Measurements from ENCODE around the gene PCED1B.
A peak's percentile ranks its signal among the peaks of the same experiment; 100 is the strongest.

Gene PCED1B

GRCh38 chr12:47110011-47110541 is 30.7 kb downstream of the PCED1B start:
- Histone ChIP-seq H3K27me3 (ENCODE audit: insufficient read depth, low read length, poor library complexity) (no peaks in the 10 kb centered on the region), H3K18ac (ENCODE audit: low read length) (no peak overlapping the region), H3K23ac (ENCODE audit: low read length) (no peak overlapping the region), H3K27ac (ENCODE audit: low read depth, low read length) (no peak overlapping the region), H2BK5ac (ENCODE audit: low read length) (no peak overlapping the region), H3K4me2 (ENCODE audit: low read length) (no peak overlapping the region), H4K8ac (ENCODE audit: low read depth, low read length) (no peak overlapping the region), H3K36me3 (ENCODE audit: control insufficient read depth, insufficient read depth, low read length) (no peaks in the 10 kb centered on the region), H3K9ac (ENCODE audit: low read length) (no peak overlapping the region), H2BK15ac (replicated peaks; ENCODE audit: low read depth) (no peak overlapping the region), H2BK120ac (ENCODE audit: low read depth, low read length) (no peak overlapping the region), H3K4me1 (ENCODE audit: control insufficient read depth, low read depth, low read length) (peaks cover 3% of the 10 kb centered on the region), H4K5ac (ENCODE audit: low read length) (no peak overlapping the region), H3K56ac (ENCODE audit: low read length) (no peak overlapping the region), H3K4ac (ENCODE audit: low read depth, low read length) (no peak overlapping the region), H3K79me1 (ENCODE audit: low read length) (no peaks in the 10 kb centered on the region), H2AK5ac (ENCODE audit: low read length) (no peak overlapping the region), H3K79me2 (ENCODE audit: control insufficient read depth, insufficient read depth, low read length) (no peaks in the 10 kb centered on the region), H3K4me3 (ENCODE audit: low read length) (no peak overlapping the region)
- WGBS (ENCODE audit: extremely low coverage, insufficient coverage, low lambda C conversion rate), result no CpG with 5 or more reads among the region's 2 CpGs
- no peak for DNase-seq

- H3K18ac ChIP-seq (ENCODE audit: low read length), result peak overlapping the region; percentile 64
- H2BK120ac ChIP-seq (ENCODE audit: low read depth, low read length), result no peak overlapping the region
- no peak overlapping the region for H3K27ac ChIP-seq (ENCODE audit: low read depth, low read length)
- H3K23ac ChIP-seq (ENCODE audit: low read length), result no peak overlapping the region
- no peak overlapping the region for H3K4me3 ChIP-seq (ENCODE audit: low read length)
- no peak overlapping the region for H4K5ac ChIP-seq (ENCODE audit: low read length)
- H3K36me3 ChIP-seq (ENCODE audit: control insufficient read depth, insufficient read depth, low read length), result no peaks in the 10 kb centered on the region
- no peaks in the 10 kb centered on the region for H3K79me1 ChIP-seq (ENCODE audit: low read length)
- H3K4ac ChIP-seq (ENCODE audit: low read depth, low read length), result no peak overlapping the region
- H3K9ac ChIP-seq (ENCODE audit: low read length), result no peak overlapping the region
- no peak overlapping the region for H2BK15ac ChIP-seq (replicated peaks; ENCODE audit: low read depth)
- DNase-seq, result no peak
- H3K4me2 ChIP-seq (ENCODE audit: low read length), result no peak overlapping the region
- no peak overlapping the region for H2BK5ac ChIP-seq (ENCODE audit: low read length)
- H2AK5ac ChIP-seq (ENCODE audit: low read length), result no peak overlapping the region
- H3K4me1 ChIP-seq (ENCODE audit: control insufficient read depth, low read depth, low read length), result peaks cover 3% of the 10 kb centered on the region
- WGBS (ENCODE audit: extremely low coverage, insufficient coverage, low lambda C conversion rate), result no CpG with 5 or more reads among the region's 2 CpGs
- H3K79me2 ChIP-seq (ENCODE audit: control insufficient read depth, insufficient read depth, low read length), result no peaks in the 10 kb centered on the region
- no peak overlapping the region for H4K8ac ChIP-seq (ENCODE audit: low read depth, low read length)
- H3K56ac ChIP-seq (ENCODE audit: low read length), result no peak overlapping the region
- H3K27me3 ChIP-seq (ENCODE audit: insufficient read depth, low read length, poor library complexity), result no peaks in the 10 kb centered on the region
Observed at GRCh38 chr12:47110718-47111391, 31.4 kb downstream of the PCED1B start.

- Histone ChIP-seq H3K9ac (ENCODE audit: low read length) (no peak overlapping the region), H3K4me3 (ENCODE audit: low read length) (no peak overlapping the region), H2AK5ac (ENCODE audit: low read length) (no peak overlapping the region), H3K27me3 (ENCODE audit: insufficient read depth, low read length, poor library complexity) (no peaks in the 10 kb centered on the region), H3K79me1 (ENCODE audit: low read length) (no peaks in the 10 kb centered on the region), H4K8ac (ENCODE audit: low read depth, low read length) (no peak overlapping the region), H3K56ac (ENCODE audit: low read length) (no peak overlapping the region), H2BK5ac (ENCODE audit: low read length) (no peak overlapping the region), H4K5ac (ENCODE audit: low read length) (no peak overlapping the region), H3K36me3 (ENCODE audit: control insufficient read depth, insufficient read depth, low read length) (no peaks in the 10 kb centered on the region), H3K18ac (ENCODE audit: low read length) (no peak overlapping the region), H3K23ac (ENCODE audit: low read length) (no peak overlapping the region), H2BK15ac (replicated peaks; ENCODE audit: low read depth) (no peak overlapping the region), H3K4me2 (ENCODE audit: low read length) (no peak overlapping the region), H3K4me1 (ENCODE audit: control insufficient read depth, low read depth, low read length) (peaks cover 3% of the 10 kb centered on the region), H2BK120ac (ENCODE audit: low read depth, low read length) (no peak overlapping the region), H3K27ac (ENCODE audit: low read depth, low read length) (no peak overlapping the region), H3K4ac (ENCODE audit: low read depth, low read length) (no peak overlapping the region), H3K79me2 (ENCODE audit: control insufficient read depth, insufficient read depth, low read length) (no peaks in the 10 kb centered on the region)
- no peak for DNase-seq
- WGBS (ENCODE audit: extremely low coverage, insufficient coverage, low lambda C conversion rate), result 100% methylated on average over 2 of the region's 2 CpGs
Observed at GRCh38 chr12:47111392-47111778, 32.0 kb downstream of the PCED1B start.

GRCh38 chr12:47111854-47112253 is 32.4 kb downstream of the PCED1B start:
- Histone ChIP-seq H2AK5ac (ENCODE audit: low read length) (no peak overlapping the region), H3K27ac (ENCODE audit: low read depth, low read length) (no peak overlapping the region), H3K4me1 (ENCODE audit: control insufficient read depth, low read depth, low read length) (peaks cover 3% of the 10 kb centered on the region), H3K36me3 (ENCODE audit: control insufficient read depth, insufficient read depth, low read length) (no peaks in the 10 kb centered on the region), H3K23ac (ENCODE audit: low read length) (no peak overlapping the region), H3K79me2 (ENCODE audit: control insufficient read depth, insufficient read depth, low read length) (no peaks in the 10 kb centered on the region), H3K4me2 (ENCODE audit: low read length) (no peak overlapping the region), H2BK120ac (ENCODE audit: low read depth, low read length) (no peak overlapping the region), H3K56ac (ENCODE audit: low read length) (no peak overlapping the region), H3K27me3 (ENCODE audit: insufficient read depth, low read length, poor library complexity) (no peaks in the 10 kb centered on the region), H4K8ac (ENCODE audit: low read depth, low read length) (no peak overlapping the region), H3K9ac (ENCODE audit: low read length) (no peak overlapping the region), H2BK15ac (replicated peaks; ENCODE audit: low read depth) (no peak overlapping the region), H4K5ac (ENCODE audit: low read length) (no peak overlapping the region), H3K79me1 (ENCODE audit: low read length) (no peaks in the 10 kb centered on the region), H3K4ac (ENCODE audit: low read depth, low read length) (no peak overlapping the region), H2BK5ac (ENCODE audit: low read length) (no peak overlapping the region), H3K4me3 (ENCODE audit: low read length) (no peak overlapping the region), H3K18ac (ENCODE audit: low read length) (no peak overlapping the region)
- DNase-seq, result no peak
- WGBS (ENCODE audit: extremely low coverage, insufficient coverage, low lambda C conversion rate), result no CpG with 5 or more reads among the region's 6 CpGs

- Histone ChIP-seq H3K18ac (ENCODE audit: low read length) (no peak overlapping the region), H4K5ac (ENCODE audit: low read length) (no peak overlapping the region), H2BK15ac (replicated peaks; ENCODE audit: low read depth) (no peak overlapping the region), H3K4me3 (ENCODE audit: low read length) (no peak overlapping the region), H3K4me2 (ENCODE audit: low read length) (no peak overlapping the region), H3K4me1 (ENCODE audit: control insufficient read depth, low read depth, low read length) (peaks cover 3% of the 10 kb centered on the region), H3K36me3 (ENCODE audit: control insufficient read depth, insufficient read depth, low read length) (no peaks in the 10 kb centered on the region), H2BK5ac (ENCODE audit: low read length) (no peak overlapping the region), H3K9ac (ENCODE audit: low read length) (no peak overlapping the region), H3K23ac (ENCODE audit: low read length) (no peak overlapping the region), H2AK5ac (ENCODE audit: low read length) (no peak overlapping the region), H3K79me2 (ENCODE audit: control insufficient read depth, insufficient read depth, low read length) (no peaks in the 10 kb centered on the region), H2BK120ac (ENCODE audit: low read depth, low read length) (no peak overlapping the region), H3K27ac (ENCODE audit: low read depth, low read length) (no peak overlapping the region), H3K56ac (ENCODE audit: low read length) (no peak overlapping the region), H3K27me3 (ENCODE audit: insufficient read depth, low read length, poor library complexity) (no peaks in the 10 kb centered on the region), H3K4ac (ENCODE audit: low read depth, low read length) (no peak overlapping the region), H3K79me1 (ENCODE audit: low read length) (no peaks in the 10 kb centered on the region), H4K8ac (ENCODE audit: low read depth, low read length) (no peak overlapping the region)
- DNase-seq, result no peak
- WGBS (ENCODE audit: extremely low coverage, insufficient coverage, low lambda C conversion rate), result no CpG with 5 or more reads among the region's 2 CpGs
Observed at GRCh38 chr12:47112679-47113078, 33.3 kb downstream of the PCED1B start.

- Histone ChIP-seq H4K5ac (ENCODE audit: low read length) (no peak overlapping the region), H3K18ac (ENCODE audit: low read length) (no peak overlapping the region), H3K36me3 (ENCODE audit: control insufficient read depth, insufficient read depth, low read length) (no peaks in the 10 kb centered on the region), H2AK5ac (ENCODE audit: low read length) (no peak overlapping the region), H3K4me1 (ENCODE audit: control insufficient read depth, low read depth, low read length) (peaks cover 3% of the 10 kb centered on the region), H4K8ac (ENCODE audit: low read depth, low read length) (no peak overlapping the region), H2BK15ac (replicated peaks; ENCODE audit: low read depth) (no peak overlapping the region), H2BK120ac (ENCODE audit: low read depth, low read length) (no peak overlapping the region), H3K27me3 (ENCODE audit: insufficient read depth, low read length, poor library complexity) (no peaks in the 10 kb centered on the region), H3K27ac (ENCODE audit: low read depth, low read length) (no peak overlapping the region), H3K79me2 (ENCODE audit: control insufficient read depth, insufficient read depth, low read length) (no peaks in the 10 kb centered on the region), H2BK5ac (ENCODE audit: low read length) (no peak overlapping the region), H3K4me2 (ENCODE audit: low read length) (no peak overlapping the region), H3K9ac (ENCODE audit: low read length) (no peak overlapping the region), H3K4me3 (ENCODE audit: low read length) (no peak overlapping the region), H3K23ac (ENCODE audit: low read length) (no peak overlapping the region), H3K79me1 (ENCODE audit: low read length) (no peaks in the 10 kb centered on the region), H3K56ac (ENCODE audit: low read length) (no peak overlapping the region), H3K4ac (ENCODE audit: low read depth, low read length) (no peak overlapping the region)
- WGBS (ENCODE audit: extremely low coverage, insufficient coverage, low lambda C conversion rate), result no CpG with 5 or more reads among the region's 5 CpGs
- DNase-seq, result no peak
Observed at GRCh38 chr12:47114481-47114892, 35.1 kb downstream of the PCED1B start.

Measured in mesendoderm (in vitro differentiated cells).